Measurements from ENCODE around the gene ZFYVE28.

GRCh38 chr4:2281575-2282343 is 136.7 kb downstream of the ZFYVE28 start:
- TF ChIP-seq RCOR1 (conservative IDR thresholded peaks at IDR 0.05; ENCODE audit: low read depth, low read length) (no peak), CTCF (IDR thresholded peaks at IDR 0.05 in 2 of 3, conservative IDR thresholded peaks at IDR 0.05 in 1 of 3; ENCODE audit: control insufficient read depth in 2 of 3, extremely low read depth in 1 of 3, insufficient read depth in 1 of 3, low read depth in 3 of 3, low read length in 3 of 3) (peak; percentile 15 to 27 (median 24); a peak in 4 of 6 replicates), ZZZ3 (IDR thresholded peaks at IDR 0.05; ENCODE audit: control insufficient read depth, insufficient read length, low read depth) (no peak), CHD1 (IDR thresholded peaks at IDR 0.05; ENCODE audit: low read depth, low read length) (no peak), REST (IDR thresholded peaks at IDR 0.05; ENCODE audit: low read depth, low read length) (no peak)

All from GM12878 (cell line).